ENCODE measurements around the gene CFAP97D2. TPM values are rescaled to one million over a fixed set of nuclear protein-coding genes. Genes with fewer than 3 reads are reported as not detected.

CFAP97D2 gene
- polyA plus RNA-seq, 1 of the 3 experiments (the other 2 are of a cell fraction): not detected

DNA sequence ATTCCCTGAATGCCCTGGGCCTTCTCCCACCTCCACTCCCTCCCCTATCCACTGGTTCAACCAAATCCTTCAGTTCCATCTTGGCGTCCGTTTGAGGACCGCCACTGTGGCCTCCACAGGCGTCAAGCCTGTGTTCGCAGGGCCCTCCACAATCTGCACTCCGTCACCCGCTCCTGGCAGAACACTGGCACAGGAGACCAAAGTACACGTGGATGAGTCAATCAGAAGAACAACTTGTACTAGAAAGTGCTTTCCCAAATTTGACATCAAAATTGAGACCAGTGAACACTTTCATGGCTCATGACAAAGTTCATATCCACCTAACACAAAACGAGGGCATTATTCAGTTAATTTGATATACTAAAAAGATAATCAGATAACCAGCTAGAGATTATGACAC, 49.1 kb downstream of the CFAP97D2 start:
- Histone ChIP-seq H2AFZ (ENCODE audit: low read depth) (no peak overlapping the region), H3K27me3 (ENCODE audit: insufficient read depth) (no peaks in the 10 kb centered on the region; the same call in 1 of the 2 replicates), H3K36me3 (replicated peaks in 1 of 2; ENCODE audit: control insufficient read depth in 1 of 2, insufficient read depth in 2 of 2, low read length in 1 of 2) (no peaks in the 10 kb centered on the region), H3K9me3 (no peaks in the 10 kb centered on the region), H3K4me2 (no peak overlapping the region), H3K4me3 (ENCODE audit: low read depth in 2 of 2, low read length in 1 of 2) (no peak overlapping the region), H3K9me2 (no peaks in the 10 kb centered on the region), H3K79me2 (ENCODE audit: insufficient read depth) (no peaks in the 10 kb centered on the region), H3K9ac (no peak overlapping the region), H4K20me1 (ENCODE audit: insufficient read depth) (no peaks in the 10 kb centered on the region), H3F3A (replicated peaks; ENCODE audit: insufficient read depth) (peaks cover 5% of the 10 kb centered on the region), H3K4me1 (ENCODE audit: control insufficient read depth in 1 of 2, insufficient read depth in 2 of 2, low read depth in 1 of 2, low read length in 1 of 2) (peaks cover 0 to 15% of the 10 kb centered on the region in 2 experiments; a peak in 1 of 4 replicates), H3K27ac (ENCODE audit: low read depth in 2 of 2, low read length in 1 of 2) (no peak overlapping the region)
- 74% methylated on average over 9 of the region's 9 CpGs for WGBS (ENCODE audit: low lambda C conversion rate)
- CTCF ChIA-PET: interaction anchor here (0.8 to 3.1 kb wide), 6 partner anchors 307 to 492 kb away, joined by 3 to 13 read pairs (median 3); no protein-coding TSS in a partner anchor
- TF ChIP-seq, protein P1, sequence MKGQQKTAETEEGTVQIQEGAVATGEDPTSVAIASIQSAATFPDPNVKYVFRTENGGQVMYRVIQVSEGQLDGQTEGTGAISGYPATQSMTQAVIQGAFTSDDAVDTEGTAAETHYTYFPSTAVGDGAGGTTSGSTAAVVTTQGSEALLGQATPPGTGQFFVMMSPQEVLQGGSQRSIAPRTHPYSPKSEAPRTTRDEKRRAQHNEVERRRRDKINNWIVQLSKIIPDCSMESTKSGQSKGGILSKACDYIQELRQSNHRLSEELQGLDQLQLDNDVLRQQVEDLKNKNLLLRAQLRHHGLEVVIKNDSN (IDR thresholded peaks at IDR 0.05; ENCODE audit: borderline replicate concordance, low read depth): no peak
- TF ChIP-seq, protein P2, sequence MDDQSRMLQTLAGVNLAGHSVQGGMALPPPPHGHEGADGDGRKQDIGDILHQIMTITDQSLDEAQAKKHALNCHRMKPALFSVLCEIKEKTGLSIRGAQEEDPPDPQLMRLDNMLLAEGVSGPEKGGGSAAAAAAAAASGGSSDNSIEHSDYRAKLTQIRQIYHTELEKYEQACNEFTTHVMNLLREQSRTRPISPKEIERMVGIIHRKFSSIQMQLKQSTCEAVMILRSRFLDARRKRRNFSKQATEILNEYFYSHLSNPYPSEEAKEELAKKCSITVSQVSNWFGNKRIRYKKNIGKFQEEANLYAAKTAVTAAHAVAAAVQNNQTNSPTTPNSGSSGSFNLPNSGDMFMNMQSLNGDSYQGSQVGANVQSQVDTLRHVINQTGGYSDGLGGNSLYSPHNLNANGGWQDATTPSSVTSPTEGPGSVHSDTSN (IDR thresholded peaks at IDR 0.05): no peak
- TF ChIP-seq NRF1 (IDR thresholded peaks at IDR 0.05; ENCODE audit: low read depth, low read length) (no peak), ELF1 (IDR thresholded peaks at IDR 0.05) (no peak), JUND (IDR thresholded peaks at IDR 0.05) (no peak), SIN3A (IDR thresholded peaks at IDR 0.05; ENCODE audit: borderline replicate concordance, low read depth, low read length) (no peak), RXRA (IDR thresholded peaks at IDR 0.05; ENCODE audit: borderline replicate concordance, low read depth) (no peak), FOSL2 (IDR thresholded peaks at IDR 0.05; ENCODE audit: borderline replicate concordance, low read depth) (no peak), SMC3 (IDR thresholded peaks at IDR 0.05; ENCODE audit: low read depth, low read length) (no peak)
- TF ChIP-seq, protein P3, sequence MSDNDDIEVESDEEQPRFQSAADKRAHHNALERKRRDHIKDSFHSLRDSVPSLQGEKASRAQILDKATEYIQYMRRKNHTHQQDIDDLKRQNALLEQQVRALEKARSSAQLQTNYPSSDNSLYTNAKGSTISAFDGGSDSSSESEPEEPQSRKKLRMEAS (IDR thresholded peaks at IDR 0.05; ENCODE audit: low read depth): no peak
- TF ChIP-seq, protein P4, sequence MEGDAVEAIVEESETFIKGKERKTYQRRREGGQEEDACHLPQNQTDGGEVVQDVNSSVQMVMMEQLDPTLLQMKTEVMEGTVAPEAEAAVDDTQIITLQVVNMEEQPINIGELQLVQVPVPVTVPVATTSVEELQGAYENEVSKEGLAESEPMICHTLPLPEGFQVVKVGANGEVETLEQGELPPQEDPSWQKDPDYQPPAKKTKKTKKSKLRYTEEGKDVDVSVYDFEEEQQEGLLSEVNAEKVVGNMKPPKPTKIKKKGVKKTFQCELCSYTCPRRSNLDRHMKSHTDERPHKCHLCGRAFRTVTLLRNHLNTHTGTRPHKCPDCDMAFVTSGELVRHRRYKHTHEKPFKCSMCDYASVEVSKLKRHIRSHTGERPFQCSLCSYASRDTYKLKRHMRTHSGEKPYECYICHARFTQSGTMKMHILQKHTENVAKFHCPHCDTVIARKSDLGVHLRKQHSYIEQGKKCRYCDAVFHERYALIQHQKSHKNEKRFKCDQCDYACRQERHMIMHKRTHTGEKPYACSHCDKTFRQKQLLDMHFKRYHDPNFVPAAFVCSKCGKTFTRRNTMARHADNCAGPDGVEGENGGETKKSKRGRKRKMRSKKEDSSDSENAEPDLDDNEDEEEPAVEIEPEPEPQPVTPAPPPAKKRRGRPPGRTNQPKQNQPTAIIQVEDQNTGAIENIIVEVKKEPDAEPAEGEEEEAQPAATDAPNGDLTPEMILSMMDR (IDR thresholded peaks at IDR 0.05): no peak
- TF ChIP-seq, protein P5, sequence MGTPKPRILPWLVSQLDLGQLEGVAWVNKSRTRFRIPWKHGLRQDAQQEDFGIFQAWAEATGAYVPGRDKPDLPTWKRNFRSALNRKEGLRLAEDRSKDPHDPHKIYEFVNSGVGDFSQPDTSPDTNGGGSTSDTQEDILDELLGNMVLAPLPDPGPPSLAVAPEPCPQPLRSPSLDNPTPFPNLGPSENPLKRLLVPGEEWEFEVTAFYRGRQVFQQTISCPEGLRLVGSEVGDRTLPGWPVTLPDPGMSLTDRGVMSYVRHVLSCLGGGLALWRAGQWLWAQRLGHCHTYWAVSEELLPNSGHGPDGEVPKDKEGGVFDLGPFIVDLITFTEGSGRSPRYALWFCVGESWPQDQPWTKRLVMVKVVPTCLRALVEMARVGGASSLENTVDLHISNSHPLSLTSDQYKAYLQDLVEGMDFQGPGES (IDR thresholded peaks at IDR 0.05; ENCODE audit: low read depth, low read length): no peak
- no peak for DNase-seq
- POLR2A ChIA-PET: no interaction called here

DNA sequence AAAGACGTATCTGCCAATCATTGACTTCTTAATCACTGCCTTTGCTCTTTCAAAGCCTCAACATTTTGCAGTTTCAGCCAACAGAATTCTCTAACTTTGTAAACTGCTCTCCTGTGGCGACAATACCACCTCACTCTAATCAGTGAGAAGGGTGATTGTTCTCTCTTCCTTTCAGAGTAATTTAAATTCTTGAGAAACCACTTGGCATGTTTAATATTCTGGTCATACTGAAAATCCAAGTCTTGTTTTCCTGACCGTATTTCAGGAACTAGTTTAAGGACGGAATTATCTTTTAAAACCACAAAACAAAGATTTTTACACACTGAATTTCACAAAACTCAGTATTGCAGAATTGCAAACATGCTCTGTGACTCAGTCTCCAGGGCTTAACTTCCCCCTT, 50.4 kb downstream of the CFAP97D2 start:
- H3K9ac ChIP-seq: no peak overlapping the region
- no peaks in the 10 kb centered on the region for H3K36me3 ChIP-seq (replicated peaks in 1 of 2; ENCODE audit: control insufficient read depth in 1 of 2, insufficient read depth in 2 of 2, low read length in 1 of 2)
- H2AFZ ChIP-seq (ENCODE audit: low read depth): no peak overlapping the region
- no peaks in the 10 kb centered on the region; the same call in 1 of the 2 replicates for H3K9me3 ChIP-seq
- no peaks in the 10 kb centered on the region for H3K9me2 ChIP-seq
- DNase-seq: no peak
- H3K4me2 ChIP-seq: no peak overlapping the region
- ChIA-PET POLR2A (no interaction called here), CTCF (interaction anchor here (1.1 to 3.1 kb wide), 2 partner anchors 413 to 415 kb away, joined by 3 to 13 read pairs; no protein-coding TSS in a partner anchor)
- H3K27ac ChIP-seq (ENCODE audit: low read depth in 2 of 2, low read length in 1 of 2): no peak overlapping the region
- no peaks in the 10 kb centered on the region for H4K20me1 ChIP-seq (ENCODE audit: insufficient read depth)
- no peak for TF ChIP-seq RAD21 (IDR thresholded peaks at IDR 0.05; ENCODE audit: low read length)
- TF ChIP-seq POLR2AphosphoS5 (IDR thresholded peaks at IDR 0.05; ENCODE audit: low read depth, low read length): no peak
- no peak for TF ChIP-seq RXRA (IDR thresholded peaks at IDR 0.05; ENCODE audit: borderline replicate concordance, low read depth)
- TF ChIP-seq RCOR1 (IDR thresholded peaks at IDR 0.05; ENCODE audit: low read length): no peak
- TF ChIP-seq YY1 (IDR thresholded peaks at IDR 0.05; ENCODE audit: low read depth): no peak
- TF ChIP-seq TAF1 (IDR thresholded peaks at IDR 0.05; ENCODE audit: borderline replicate concordance, low read depth, low read length): no peak
- TF ChIP-seq EZH2phosphoT487 (IDR thresholded peaks at IDR 0.05; ENCODE audit: borderline replicate concordance, low read depth): no peak
- TF ChIP-seq, protein P1 (IDR thresholded peaks at IDR 0.05; ENCODE audit: borderline replicate concordance, low read depth): no peak
- no peak for TF ChIP-seq NFIC (IDR thresholded peaks at IDR 0.05; ENCODE audit: borderline replicate concordance)
- H3K79me2 ChIP-seq (ENCODE audit: insufficient read depth): peaks cover 1% of the 10 kb centered on the region; the same call in 1 of the 2 replicates
- H3F3A ChIP-seq (replicated peaks; ENCODE audit: insufficient read depth): peaks cover 5% of the 10 kb centered on the region
- WGBS (ENCODE audit: low lambda C conversion rate): 60% methylated on average over 4 of the region's 4 CpGs
- no peak overlapping the region for H3K4me3 ChIP-seq (ENCODE audit: low read depth in 2 of 2, low read length in 1 of 2)
- H3K4me1 ChIP-seq (ENCODE audit: control insufficient read depth in 1 of 2, insufficient read depth in 2 of 2, low read depth in 1 of 2, low read length in 1 of 2): peaks cover 0 to 15% of the 10 kb centered on the region in 2 experiments; a peak in 1 of 4 replicates
- no peaks in the 10 kb centered on the region; the same call in 1 of the 2 replicates for H3K27me3 ChIP-seq (ENCODE audit: insufficient read depth)
